Spleen (tissue), 11 donors: ENCODE measurements around the gene PSMD1. TPM values are rescaled to one million over a fixed set of nuclear protein-coding genes. Genes with fewer than 3 reads are reported as not detected.

Source experiments
- DNase-seq: peaks from one replicate; pipeline ENCODE4 v3.0.0-alpha.2; 2020
- H3K27ac ChIP-seq, 8 donors: fragments of 200-600 bp; sonication (generic) in 7 of 8; 1 replicate in 4 of 8; 2 replicates in 4 of 8; pipeline versions ENCODE4 v1.5.0 to v1.8.0; 2016 to 2021; ENCODE audit warnings: inconsistent platforms in 4 of 8, mild to moderate bottlenecking in 4 of 8, moderate library complexity in 1 of 8
- H3K27me3 ChIP-seq, 7 donors: fragments of 200-600 bp; sonication (generic) in 6 of 7; replicated peaks in 1 of 7; 1 replicate in 4 of 7; 2 replicates in 3 of 7; pipeline versions ENCODE4 v1.5.0 to v1.8.0; 2016 to 2021; ENCODE audit warnings: inconsistent platforms in 3 of 7, mild to moderate bottlenecking in 1 of 7
- H3K36me3 ChIP-seq, 6 donors: fragments of 200-600 bp; sonication (generic) in 5 of 6; 1 replicate in 4 of 6; 2 replicates in 2 of 6; pipeline versions ENCODE4 v1.5.0 to v1.8.0; 2016 to 2021; ENCODE audit warnings: inconsistent platforms in 2 of 6
- H3K4me1 ChIP-seq, 6 donors: fragments of 200-600 bp; sonication (generic) in 5 of 6; 1 replicate in 3 of 6; 2 replicates in 3 of 6; pipeline versions ENCODE4 v1.5.0 to v1.8.0; 2016 to 2021; ENCODE audit warnings: inconsistent platforms in 3 of 6
- H3K4me3 ChIP-seq, 8 donors: fragments of 200-600 bp; sonication (generic) in 7 of 8; 1 replicate in 4 of 8; 2 replicates in 4 of 8; pipeline versions ENCODE4 v1.5.0 to v1.8.0; 2016 to 2021; ENCODE audit warnings: inconsistent platforms in 4 of 8, mild to moderate bottlenecking in 4 of 8, moderate library complexity in 2 of 8
- H3K9me3 ChIP-seq, 8 donors: fragments of 200-600 bp; sonication (generic) in 7 of 8; 1 replicate in 4 of 8; 2 replicates in 4 of 8; pipeline versions ENCODE4 v1.5.0 to v1.8.0; 2016 to 2021; ENCODE audit warnings: inconsistent platforms in 4 of 8
- CTCF ChIP-seq, 11 experiments: fragments of 200-600 bp in 7 of 11; fragments of 450-650 bp in 4 of 11; sonication (generic) in 4 of 11; IDR thresholded peaks in 8 of 11; conservative IDR thresholded peaks in 3 of 11; 1 replicate in 7 of 11; 2 replicates in 4 of 11; pipeline versions ENCODE4 v1.4.0 to v1.8.0; 2016 to 2021; ENCODE audit warnings: antibody characterized with exemption in 11 of 11, inconsistent platforms in 4 of 11, mild to moderate bottlenecking in 1 of 11
- POLR2A ChIP-seq, 3 donors: fragments of 450-650 bp; IDR thresholded peaks; one replicate each; pipeline ENCODE4 v1.5.1; 2017; ENCODE audit warnings: antibody characterized with exemption in 3 of 3, mild to moderate bottlenecking in 1 of 3
- POLR2AphosphoS5 ChIP-seq, 3 donors: sonication (generic); formaldehyde crosslinking; IDR thresholded peaks; one replicate each; pipeline ENCODE4 v1.5.1; 2017; ENCODE audit warnings: antibody characterized with exemption in 3 of 3
- WGBS, 5 donors: extraction: QIAGEN DNeasy Blood & Tissue Kit in 3 of 5; methylation state at CpG; one replicate each; pipeline versions ENCODE4 v1.1.5 to v1.1.7; 2013 to 2018; 5-methylcytosine and 5-hydroxymethylcytosine counted together
- intact Hi-C: fragments of 100-400 bp; cut with DNase I; formaldehyde crosslinking; loops from one replicate; pipeline ENCODE4 v1.15.0; 2023; ENCODE audit warnings: low total_unique reads
- polyA plus RNA-seq, 3 donors: library from polyadenylated mRNA; stranded (reverse); fragments of 200-250 nt; gene quantifications; one replicate each; pipeline ENCODE4 v1.2.1, GENCODE V29; 2013
- total RNA-seq, 7 donors: library from RNA; depleted of rRNA in 3 of 7; stranded (reverse); fragments of >200 nt in 3 of 7; fragmentation: NEBNext Ultra II Directional in 4 of 7; extraction: Animal tissue kit (Norgen Biotek cat#: 25700) in 4 of 7; gene quantifications; one replicate each; pipeline versions ENCODE4 v1.1.0 to v1.2.1, GENCODE V29; 2016 to 2021
- donor health status: healthy with polysubstance abuse.
- donor health status: DM: no; HTN: no; CAD: no; lungs with moderate emphysema.
- donor health status: DM: no; HTN: no; CAD: no.
- donor health status: Bipolar disorder and iron deficiency.
- donor health status: healthy.
- donor health status: DM: no; HTN: no; CAD: no.
- donor health status: DM: yes; HTN: yes; CAD: no.

The PSMD1 gene
- total and polyA plus RNA-seq, 10 donors, result 21.2 to 81.2 (median 53.4) TPM

- H3K36me3 ChIP-seq, result no peaks in the 10 kb centered on the region
- no peaks in the 10 kb centered on the region for H3K9me3 ChIP-seq
- no peak for DNase-seq
- peaks cover 0 to 19% (median 13%) of the 10 kb centered on the region in 6 donors for H3K4me1 ChIP-seq
- intact Hi-C loops, result no loop called here
- 63 to 72% (median 66%) methylated on average over 8 of the region's 8 CpGs for WGBS, 5 donors
- no peak overlapping the region for H3K27ac ChIP-seq
- H3K27me3 ChIP-seq, result peaks cover 0 to 66% (median 40%) of the 10 kb centered on the region in 7 donors
- no peak for TF ChIP-seq CTCF (IDR thresholded peaks at IDR 0.05 in 8 of 11, conservative IDR thresholded peaks at IDR 0.05 in 3 of 11)
- no peak for TF ChIP-seq POLR2A (IDR thresholded peaks at IDR 0.05)
- no peak for TF ChIP-seq POLR2AphosphoS5 (IDR thresholded peaks at IDR 0.05)
- no peak overlapping the region for H3K4me3 ChIP-seq
These were observed 15.5 kb upstream of the PSMD1 start for GRCh38 chr2:231041061-231041689.

- TF ChIP-seq CTCF (IDR thresholded peaks at IDR 0.05 in 8 of 11, conservative IDR thresholded peaks at IDR 0.05 in 3 of 11) (no peak), POLR2A (IDR thresholded peaks at IDR 0.05) (no peak), POLR2AphosphoS5 (IDR thresholded peaks at IDR 0.05) (no peak)
- H3K27ac ChIP-seq, result no peak overlapping the region
- peaks cover 0 to 1% (median 0%) of the 10 kb centered on the region in 6 donors for H3K4me1 ChIP-seq
- DNase-seq, result no peak
- H3K36me3 ChIP-seq, result no peaks in the 10 kb centered on the region
- WGBS, 5 donors, result 89 to 94% (median 91%) methylated on average over 4 of the region's 4 CpGs
- intact Hi-C loops, result no loop called here
- no peak overlapping the region for H3K4me3 ChIP-seq
- H3K9me3 ChIP-seq, result no peaks in the 10 kb centered on the region
- H3K27me3 ChIP-seq, result peaks cover 0 to 61% (median 19%) of the 10 kb centered on the region in 7 donors
These were observed 12.9 kb upstream of the PSMD1 start for GRCh38 chr2:231043796-231044195.

- no peaks in the 10 kb centered on the region for H3K9me3 ChIP-seq
- H3K4me3 ChIP-seq, result no peak overlapping the region
- no peak for TF ChIP-seq POLR2AphosphoS5 (IDR thresholded peaks at IDR 0.05)
- TF ChIP-seq POLR2A (IDR thresholded peaks at IDR 0.05), result no peak
- no peak for TF ChIP-seq CTCF (IDR thresholded peaks at IDR 0.05 in 8 of 11, conservative IDR thresholded peaks at IDR 0.05 in 3 of 11)
- 75 to 92% (median 87%) methylated on average over 5 of the region's 5 CpGs for WGBS, 5 donors
- DNase-seq, result no peak
- no peak overlapping the region for H3K27ac ChIP-seq
- intact Hi-C loops, result no loop called here
- H3K36me3 ChIP-seq, result no peaks in the 10 kb centered on the region
- H3K27me3 ChIP-seq, result peaks cover 0 to 56% (median 0%) of the 10 kb centered on the region in 7 donors
- peaks cover 0 to 2% (median under 1%) of the 10 kb centered on the region in 6 donors for H3K4me1 ChIP-seq
These were observed 9.8 kb upstream of the PSMD1 start for GRCh38 chr2:231046916-231047273.

GRCh38 chr2:231047274-231047922 lies 9.3 kb upstream of the PSMD1 start:
- WGBS, 5 donors, result 81 to 86% (median 83%) methylated on average over 6 to 8 of the region's 8 CpGs
- H3K27me3 ChIP-seq, result peaks cover 0 to 56% (median 0%) of the 10 kb centered on the region in 7 donors
- no peak overlapping the region for H3K27ac ChIP-seq
- no peaks in the 10 kb centered on the region for H3K9me3 ChIP-seq
- DNase-seq, result no peak
- peaks cover 0 to 7% (median 5%) of the 10 kb centered on the region in 6 donors for H3K4me1 ChIP-seq
- no peak overlapping the region for H3K4me3 ChIP-seq
- H3K36me3 ChIP-seq, result no peaks in the 10 kb centered on the region
- TF ChIP-seq CTCF (IDR thresholded peaks at IDR 0.05 in 8 of 11, conservative IDR thresholded peaks at IDR 0.05 in 3 of 11), result no peak
- intact Hi-C loops, result no loop called here
